Fibroblast of the aortic adventitia (primary cell): ENCODE measurements around the gene MEF2D. TPM values are rescaled to one million over a fixed set of nuclear protein-coding genes. Genes with fewer than 3 reads are reported as not detected.

Experiments
- DNase-seq: peaks from one replicate; pipeline ENCODE4 v3.0.0-alpha.2; 2010; ENCODE audit warnings: low read depth
- H3K4me3 ChIP-seq: 2 replicates; pipeline ENCODE4 v1.5.1; 2011; ENCODE audit warnings: low read depth, mild to moderate bottlenecking, control low read depth, low read length, moderate library complexity
- total RNA-seq: library from RNA; depleted of rRNA; stranded (reverse); fragments of >200 nt; gene quantifications from 2 replicates; pipeline ENCODE4 v1.2.3, GENCODE V29; 2012; ENCODE audit warnings: low replicate concordance
- TF ChIP-seq, protein P1 (sequence below): IDR thresholded peaks from 2 replicates; pipeline ENCODE4 v1.5.1; 2011; ENCODE audit warnings: mild to moderate bottlenecking, low read length, control low read depth, inconsistent platforms; ENCODE audit not compliant: insufficient read depth

MEF2D gene
- total RNA-seq, 1 donor: 11.6 TPM

- no peak for DNase-seq
- no peak overlapping the region for H3K4me3 ChIP-seq
- TF ChIP-seq, protein P1, sequence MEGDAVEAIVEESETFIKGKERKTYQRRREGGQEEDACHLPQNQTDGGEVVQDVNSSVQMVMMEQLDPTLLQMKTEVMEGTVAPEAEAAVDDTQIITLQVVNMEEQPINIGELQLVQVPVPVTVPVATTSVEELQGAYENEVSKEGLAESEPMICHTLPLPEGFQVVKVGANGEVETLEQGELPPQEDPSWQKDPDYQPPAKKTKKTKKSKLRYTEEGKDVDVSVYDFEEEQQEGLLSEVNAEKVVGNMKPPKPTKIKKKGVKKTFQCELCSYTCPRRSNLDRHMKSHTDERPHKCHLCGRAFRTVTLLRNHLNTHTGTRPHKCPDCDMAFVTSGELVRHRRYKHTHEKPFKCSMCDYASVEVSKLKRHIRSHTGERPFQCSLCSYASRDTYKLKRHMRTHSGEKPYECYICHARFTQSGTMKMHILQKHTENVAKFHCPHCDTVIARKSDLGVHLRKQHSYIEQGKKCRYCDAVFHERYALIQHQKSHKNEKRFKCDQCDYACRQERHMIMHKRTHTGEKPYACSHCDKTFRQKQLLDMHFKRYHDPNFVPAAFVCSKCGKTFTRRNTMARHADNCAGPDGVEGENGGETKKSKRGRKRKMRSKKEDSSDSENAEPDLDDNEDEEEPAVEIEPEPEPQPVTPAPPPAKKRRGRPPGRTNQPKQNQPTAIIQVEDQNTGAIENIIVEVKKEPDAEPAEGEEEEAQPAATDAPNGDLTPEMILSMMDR: no peak
These were observed 34.0 kb upstream of the MEF2D start for GRCh38 chr1:156534424-156535060.

GRCh38 chr1:156533568-156534220 lies 33.1 kb upstream of the MEF2D start:
- H3K4me3 ChIP-seq: no peak overlapping the region
- TF ChIP-seq, protein P1: no peak
- no peak for DNase-seq

DNA sequence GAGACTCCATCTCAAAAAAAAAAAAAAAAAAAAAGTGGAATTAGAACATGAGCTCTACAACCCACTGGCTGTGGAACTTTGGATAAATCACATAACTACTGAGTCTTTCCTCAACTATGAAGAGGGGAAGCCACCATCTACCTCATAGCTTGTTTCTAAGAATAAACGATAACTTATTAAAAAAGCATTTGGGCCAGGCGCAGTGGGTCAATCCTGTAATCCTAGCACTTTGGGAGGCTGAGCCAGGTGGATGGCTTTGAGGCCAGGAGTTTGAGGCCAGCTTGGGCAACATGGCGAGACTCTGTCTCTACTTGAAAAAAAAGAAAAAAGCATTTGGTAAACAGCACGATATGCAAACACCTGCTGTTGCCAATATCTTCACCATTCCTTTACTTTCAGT lies 31.8 kb upstream of the MEF2D start:
- no peak for DNase-seq
- no peak overlapping the region for H3K4me3 ChIP-seq
- TF ChIP-seq, protein P1: no peak

DNA sequence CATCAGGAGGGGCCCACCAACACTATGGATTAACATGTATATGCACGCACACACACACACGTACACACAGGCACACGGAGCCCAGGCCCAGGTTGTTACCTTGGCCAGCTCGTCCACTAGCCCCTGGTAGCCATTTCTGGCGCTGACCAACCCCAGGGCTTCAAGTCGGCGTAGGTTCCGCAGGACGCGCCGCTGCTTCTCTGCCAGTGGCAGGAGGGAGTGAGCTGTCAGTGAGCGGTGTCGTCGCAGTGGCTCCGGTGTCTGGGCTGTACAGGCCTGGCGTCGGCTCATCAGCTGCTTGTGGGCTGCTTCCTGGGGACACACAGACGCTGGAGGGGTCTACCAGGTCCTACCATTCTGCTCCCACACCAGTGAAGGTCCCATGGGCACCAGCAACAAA lies 29.4 kb upstream of the MEF2D start:
- DNase-seq: no peak
- H3K4me3 ChIP-seq: no peak overlapping the region
- TF ChIP-seq, protein P1: no peak

- TF ChIP-seq, protein P1: no peak
- H3K4me3 ChIP-seq: no peak overlapping the region
- no peak for DNase-seq
These were observed 28.4 kb upstream of the MEF2D start for GRCh38 chr1:156528875-156529425.

GRCh38 chr1:156528231-156528630 lies 27.7 kb upstream of the MEF2D start:
- DNase-seq: no peak
- no peak overlapping the region for H3K4me3 ChIP-seq
- TF ChIP-seq, protein P1: no peak
